Ovary (tissue), 9 donors: ENCODE measurements around the gene LRRC63. TPM values are rescaled to one million over a fixed set of nuclear protein-coding genes. Genes with fewer than 3 reads are reported as not detected.

Source experiments
- DNase-seq, 5 donors: peaks; one replicate each; pipeline ENCODE4 v3.0.0-alpha.2; 2019 to 2020
- H3K27ac ChIP-seq, 2 donors: fragments of 200-600 bp; one replicate each; pipeline versions ENCODE4 v1.5.1 to v1.8.0; 2019 to 2022
- H3K27me3 ChIP-seq: fragments of 200-600 bp; one replicate; pipeline ENCODE4 v1.8.0; 2022
- H3K36me3 ChIP-seq: fragments of 200-600 bp; sonication (generic); one replicate; pipeline ENCODE4 v1.5.1; 2019
- H3K4me1 ChIP-seq: one replicate; pipeline ENCODE4 v1.8.1; 2013; ENCODE audit warnings: mild to moderate bottlenecking, moderate library complexity; ENCODE audit not compliant: insufficient read depth
- H3K4me3 ChIP-seq: fragments of 200-600 bp; sonication (generic); one replicate; pipeline ENCODE4 v1.5.1; 2017
- H3K9me3 ChIP-seq, 2 donors: fragments of 200-600 bp in 1 of 2; sonication (generic) in 1 of 2; one replicate each; pipeline versions ENCODE4 v1.5.1 to v1.8.1; 2013 to 2019; ENCODE audit warnings: mild to moderate bottlenecking in 1 of 2, moderate library complexity in 1 of 2
- CTCF ChIP-seq, 3 donors: fragments of 450-650 bp in 2 of 3; fragments of 200-600 bp in 1 of 3; IDR thresholded peaks; one replicate each; pipeline versions ENCODE4 v1.5.1 to v1.8.0; 2016 to 2022; ENCODE audit warnings: antibody characterized with exemption in 3 of 3, mild to moderate bottlenecking in 1 of 3
- EP300 ChIP-seq: sonication (generic); formaldehyde crosslinking; IDR thresholded peaks from one replicate; pipeline ENCODE4 v1.6.1; 2017; ENCODE audit warnings: antibody characterized with exemption
- POLR2A ChIP-seq: fragments of 450-650 bp; IDR thresholded peaks from one replicate; pipeline ENCODE4 v1.6.1; 2017; ENCODE audit warnings: antibody characterized with exemption, mild to moderate bottlenecking, moderate library complexity
- WGBS, 3 donors: extraction: QIAGEN DNeasy Blood & Tissue Kit in 1 of 3; methylation state at CpG; one replicate each; pipeline versions ENCODE4 v1.1.5 to v1.1.7; 2013 to 2017; 5-methylcytosine and 5-hydroxymethylcytosine counted together
- intact Hi-C, 4 donors: fragments of 100-400 bp; cut with DNase I; formaldehyde crosslinking; loops; one replicate each; pipeline versions ENCODE4 v1.11.0 to v1.15.1; 2022 to 2023
- polyA plus RNA-seq, 2 donors: library from polyadenylated mRNA; stranded (reverse); fragments of 200-250 nt in 1 of 2; fragments of 350-450 nt in 1 of 2; fragmentation: Illumina TruSeq in 1 of 2; extraction: RNeasy Lipid Tissue Mini Kit (QIAGEN cat#74804) in 1 of 2; gene quantifications; one replicate each; pipeline ENCODE4 v1.2.3, GENCODE V29; 2013 to 2014
- total RNA-seq, 7 donors: library from RNA; depleted of rRNA in 2 of 7; stranded (reverse); fragments of >200 nt in 2 of 7; fragmentation: NEBNext Ultra II Directional in 3 of 7; extraction: Animal tissue kit (Norgen Biotek cat#: 25700) in 3 of 7; gene quantifications; one replicate each; pipeline versions ENCODE4 v1.1.0 to v1.2.4, GENCODE V29; 2016 to 2023
- donor health status: DM: no; HTN: no; CAD: no; lungs with moderate emphysema.
- donor health status: DM: no; HTN: no; CAD: no.
- donor health status: Bipolar disorder and iron deficiency.
- donor health status: DM: yes; HTN: yes; CAD: no.
- donor health status: DM: no; HTN: no; CAD: no.
- donor health status: DM: yes; HTN: yes; CAD: no.

The LRRC63 gene
- total and polyA plus RNA-seq, 9 donors: 0.12 to 0.92 (median 0.22) TPM; not detected in 4

- Histone ChIP-seq H3K4me1 (no peaks in the 10 kb centered on the region), H3K27me3 (no peaks in the 10 kb centered on the region), H3K9me3 (no peaks in the 10 kb centered on the region), H3K4me3 (no peak overlapping the region), H3K27ac (no peak overlapping the region), H3K36me3 (no peaks in the 10 kb centered on the region)
- TF ChIP-seq POLR2A (no peak), CTCF (IDR thresholded peaks at IDR 0.05) (no peak), EP300 (no peak)
- no peak for DNase-seq
- 63 to 65% (median 64%) methylated on average over 4 of the region's 4 CpGs for WGBS, 3 donors
- intact Hi-C loops: no loop called here
These were observed 77.7 kb downstream of the LRRC63 start for GRCh38 chr13:46289260-46289955.

GRCh38 chr13:46290434-46290833 lies 78.7 kb downstream of the LRRC63 start:
- TF ChIP-seq CTCF (IDR thresholded peaks at IDR 0.05) (no peak), EP300 (no peak), POLR2A (no peak)
- Histone ChIP-seq H3K36me3 (no peaks in the 10 kb centered on the region), H3K27me3 (no peaks in the 10 kb centered on the region), H3K4me3 (no peak overlapping the region), H3K27ac (no peak overlapping the region), H3K4me1 (no peaks in the 10 kb centered on the region), H3K9me3 (no peaks in the 10 kb centered on the region)
- DNase-seq: no peak
- 77 to 92% (median 85%) methylated on average over 3 of the region's 3 CpGs for WGBS, 3 donors
- intact Hi-C loops: no loop called here

- Histone ChIP-seq H3K36me3 (no peaks in the 10 kb centered on the region), H3K9me3 (no peaks in the 10 kb centered on the region), H3K4me1 (peaks cover 1% of the 10 kb centered on the region), H3K27me3 (no peaks in the 10 kb centered on the region), H3K27ac (no peak overlapping the region), H3K4me3 (no peak overlapping the region)
- TF ChIP-seq EP300 (no peak), POLR2A (no peak), CTCF (IDR thresholded peaks at IDR 0.05) (no peak)
- DNase-seq: no peak
- WGBS, 3 donors: 77 to 82% (median 81%) methylated on average over 3 of the region's 3 CpGs
- intact Hi-C loops: no loop called here
These were observed 81.7 kb downstream of the LRRC63 start for GRCh38 chr13:46293436-46293835.

GRCh38 chr13:46295491-46296114 lies 83.9 kb downstream of the LRRC63 start:
- Histone ChIP-seq H3K4me3 (no peak overlapping the region), H3K36me3 (no peaks in the 10 kb centered on the region), H3K27ac (no peak overlapping the region), H3K27me3 (no peaks in the 10 kb centered on the region), H3K9me3 (no peaks in the 10 kb centered on the region), H3K4me1 (peaks cover 1% of the 10 kb centered on the region)
- intact Hi-C loops: no loop called here
- no peak for DNase-seq
- TF ChIP-seq POLR2A: no peak
- TF ChIP-seq EP300: no peak
- no peak for TF ChIP-seq CTCF (IDR thresholded peaks at IDR 0.05)
- 51 to 54% (median 52%) methylated on average over 7 of the region's 7 CpGs for WGBS, 3 donors
